Loucy (cell line): ENCODE measurements around the gene ZSCAN2.

Source experiments
- H2AFZ ChIP-seq: fragments of 200-600 bp; sonication (generic); 2 replicates; pipeline ENCODE4 v1.6.0; 2016; ENCODE audit warnings: antibody characterized with exemption, mild to moderate bottlenecking, low read length, moderate library complexity
- H3F3A ChIP-seq: fragments of 200-600 bp; 2 replicates; pipeline ENCODE4 v1.6.0; 2016; ENCODE audit warnings: antibody characterized with exemption, low read depth, mild to moderate bottlenecking
- H3K27me3 ChIP-seq: fragments of 200-600 bp; sonication (generic); 2 replicates; pipeline ENCODE4 v1.6.1; 2014; ENCODE audit warnings: low read length, mild to moderate bottlenecking; ENCODE audit not compliant: insufficient read depth, poor library complexity, severe bottlenecking
- H3K36me3 ChIP-seq: fragments of 200-600 bp; sonication (generic); 2 replicates; pipeline ENCODE4 v1.6.1; 2016; ENCODE audit warnings: low read length; ENCODE audit not compliant: insufficient read depth
- H3K4me1 ChIP-seq: fragments of 200-600 bp; sonication (generic); 2 replicates; pipeline ENCODE4 v1.5.1; 2014; ENCODE audit warnings: low read length, mild to moderate bottlenecking; ENCODE audit not compliant: insufficient read depth, poor library complexity, severe bottlenecking
- H3K4me2 ChIP-seq: fragments of 200-600 bp; sonication (generic); 2 replicates; pipeline ENCODE4 v1.6.0; 2014; ENCODE audit warnings: antibody characterized with exemption, low read length, low read depth, mild to moderate bottlenecking; ENCODE audit not compliant: poor library complexity, severe bottlenecking
- H3K4me3 ChIP-seq: fragments of 200-600 bp; sonication (generic); 2 replicates; pipeline ENCODE4 v1.5.1; 2014; ENCODE audit warnings: low read length, mild to moderate bottlenecking, mixed read lengths; ENCODE audit not compliant: poor library complexity, severe bottlenecking
- H3K79me2 ChIP-seq: fragments of 200-600 bp; sonication (generic); 2 replicates; pipeline ENCODE4 v1.6.1; 2014; ENCODE audit warnings: low read length; ENCODE audit not compliant: insufficient read depth
- H3K9ac ChIP-seq: fragments of 200-600 bp; sonication (generic); 2 replicates; pipeline ENCODE4 v1.6.0; 2014; ENCODE audit warnings: mild to moderate bottlenecking, low read depth, low read length, moderate library complexity; ENCODE audit not compliant: poor library complexity, severe bottlenecking
- H3K9me2 ChIP-seq: fragments of 200-600 bp; sonication (generic); replicated peaks from 2 replicates; pipeline ENCODE4 v1.6.1; 2016; ENCODE audit warnings: low read depth, low read length, mixed read lengths
- H3K9me3 ChIP-seq: fragments of 200-600 bp; sonication (generic); 2 replicates; pipeline ENCODE4 v1.6.1; 2014; ENCODE audit warnings: mild to moderate bottlenecking, antibody characterized with exemption, low read length, low read depth; ENCODE audit not compliant: insufficient read depth
- H4K20me1 ChIP-seq: fragments of 200-600 bp; sonication (generic); 2 replicates; pipeline ENCODE4 v1.6.0; 2014; ENCODE audit warnings: antibody characterized with exemption, low read length, mild to moderate bottlenecking; ENCODE audit not compliant: insufficient read depth, poor library complexity, severe bottlenecking
- EZH2phosphoT487 ChIP-seq: fragments of 200-600 bp; IDR thresholded peaks from 2 replicates; pipeline ENCODE4 v1.6.1; 2018; ENCODE audit warnings: antibody characterized with exemption, mild to moderate bottlenecking, moderate library complexity, borderline replicate concordance
- TF ChIP-seq, protein P1 (sequence below): fragments of 200-600 bp; sonication (generic); conservative IDR thresholded peaks from 2 replicates; pipeline ENCODE4 v1.5.1; 2014; ENCODE audit warnings: mild to moderate bottlenecking, antibody characterized with exemption, low read length

Gene ZSCAN2

DNA sequence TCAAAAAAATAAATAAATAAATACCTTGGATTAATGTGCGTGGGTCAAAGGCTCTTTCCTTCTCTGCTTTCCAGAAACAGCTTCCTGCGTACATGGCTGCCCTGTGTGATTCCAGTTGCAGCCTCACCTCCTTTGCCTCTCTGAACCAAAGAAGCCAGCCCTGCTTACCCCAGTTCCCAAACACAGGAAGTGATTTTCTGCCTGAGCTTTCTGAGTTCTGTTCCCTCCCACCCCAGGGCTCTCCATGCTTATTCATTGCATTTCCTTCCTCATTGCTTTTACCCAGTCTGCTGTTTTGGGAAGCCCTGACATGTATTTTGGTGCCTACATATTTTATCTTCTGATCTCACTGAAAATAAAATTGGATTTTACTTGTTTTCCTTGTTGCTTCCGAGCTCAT, 15.4 kb downstream of the ZSCAN2 start:
- Histone ChIP-seq H2AFZ (no peak overlapping the region), H4K20me1 (peaks cover 9% of the 10 kb centered on the region), H3K9ac (no peak overlapping the region), H3K4me1 (no peaks in the 10 kb centered on the region), H3K9me2 (no peaks in the 10 kb centered on the region), H3K4me2 (no peak overlapping the region), H3F3A (no peaks in the 10 kb centered on the region), H3K9me3 (peaks cover 9% of the 10 kb centered on the region; the same call in 1 of the 2 replicates), H3K27me3 (no peaks in the 10 kb centered on the region), H3K36me3 (peaks cover 23% of the 10 kb centered on the region), H3K79me2 (peaks cover 62% of the 10 kb centered on the region), H3K4me3 (no peak overlapping the region)
- no peak for TF ChIP-seq EZH2phosphoT487

DNA sequence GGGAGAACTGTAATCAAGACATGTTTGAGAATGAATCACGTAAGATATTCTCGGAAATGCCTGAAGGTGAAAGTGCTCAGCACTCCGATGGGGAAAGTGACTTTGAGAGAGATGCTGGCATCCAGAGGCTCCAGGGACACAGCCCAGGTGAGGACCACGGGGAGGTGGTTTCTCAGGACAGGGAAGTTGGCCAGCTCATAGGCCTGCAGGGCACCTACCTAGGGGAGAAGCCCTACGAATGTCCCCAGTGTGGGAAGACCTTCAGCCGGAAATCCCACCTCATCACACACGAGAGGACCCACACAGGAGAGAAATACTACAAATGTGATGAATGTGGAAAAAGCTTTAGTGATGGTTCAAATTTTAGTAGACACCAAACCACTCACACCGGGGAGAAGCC, 19.8 kb downstream of the ZSCAN2 start:
- Histone ChIP-seq H3K9me3 (peaks cover 22% of the 10 kb centered on the region; the same call in 1 of the 2 replicates), H3K4me1 (no peaks in the 10 kb centered on the region), H3K79me2 (peaks cover 21% of the 10 kb centered on the region; the same call in 1 of the 2 replicates), H3F3A (no peaks in the 10 kb centered on the region), H3K36me3 (peaks cover 44% of the 10 kb centered on the region), H3K27me3 (no peaks in the 10 kb centered on the region), H3K4me2 (no peak overlapping the region), H2AFZ (no peak overlapping the region), H4K20me1 (no peaks in the 10 kb centered on the region), H3K9me2 (no peaks in the 10 kb centered on the region), H3K9ac (no peak overlapping the region), H3K4me3 (no peak overlapping the region)
- TF ChIP-seq, protein P1, sequence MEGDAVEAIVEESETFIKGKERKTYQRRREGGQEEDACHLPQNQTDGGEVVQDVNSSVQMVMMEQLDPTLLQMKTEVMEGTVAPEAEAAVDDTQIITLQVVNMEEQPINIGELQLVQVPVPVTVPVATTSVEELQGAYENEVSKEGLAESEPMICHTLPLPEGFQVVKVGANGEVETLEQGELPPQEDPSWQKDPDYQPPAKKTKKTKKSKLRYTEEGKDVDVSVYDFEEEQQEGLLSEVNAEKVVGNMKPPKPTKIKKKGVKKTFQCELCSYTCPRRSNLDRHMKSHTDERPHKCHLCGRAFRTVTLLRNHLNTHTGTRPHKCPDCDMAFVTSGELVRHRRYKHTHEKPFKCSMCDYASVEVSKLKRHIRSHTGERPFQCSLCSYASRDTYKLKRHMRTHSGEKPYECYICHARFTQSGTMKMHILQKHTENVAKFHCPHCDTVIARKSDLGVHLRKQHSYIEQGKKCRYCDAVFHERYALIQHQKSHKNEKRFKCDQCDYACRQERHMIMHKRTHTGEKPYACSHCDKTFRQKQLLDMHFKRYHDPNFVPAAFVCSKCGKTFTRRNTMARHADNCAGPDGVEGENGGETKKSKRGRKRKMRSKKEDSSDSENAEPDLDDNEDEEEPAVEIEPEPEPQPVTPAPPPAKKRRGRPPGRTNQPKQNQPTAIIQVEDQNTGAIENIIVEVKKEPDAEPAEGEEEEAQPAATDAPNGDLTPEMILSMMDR: no peak
- no peak for TF ChIP-seq EZH2phosphoT487

DNA sequence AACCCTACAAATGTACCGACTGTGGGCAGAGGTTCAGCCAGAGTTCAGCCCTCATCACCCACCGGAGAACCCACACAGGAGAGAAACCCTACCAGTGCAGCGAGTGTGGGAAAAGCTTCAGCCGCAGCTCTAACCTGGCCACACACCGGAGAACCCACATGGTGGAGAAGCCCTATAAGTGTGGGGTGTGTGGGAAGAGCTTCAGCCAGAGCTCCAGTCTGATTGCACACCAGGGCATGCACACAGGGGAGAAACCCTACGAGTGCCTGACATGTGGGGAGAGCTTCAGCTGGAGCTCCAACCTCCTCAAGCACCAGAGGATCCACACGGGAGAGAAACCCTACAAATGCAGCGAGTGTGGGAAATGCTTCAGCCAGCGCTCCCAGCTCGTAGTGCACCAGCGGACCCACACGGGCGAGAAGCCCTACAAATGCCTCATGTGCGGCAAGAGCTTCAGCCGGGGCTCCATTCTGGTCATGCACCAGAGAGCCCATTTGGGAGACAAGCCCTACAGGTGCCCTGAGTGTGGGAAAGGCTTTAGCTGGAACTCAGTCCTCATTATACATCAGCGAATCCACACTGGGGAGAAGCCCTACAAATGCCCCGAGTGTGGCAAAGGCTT, 20.7 kb downstream of the ZSCAN2 start:
- Histone ChIP-seq H3K4me2 (no peak overlapping the region), H3K9me2 (no peaks in the 10 kb centered on the region), H3K9ac (no peak overlapping the region), H3K79me2 (peaks cover 15% of the 10 kb centered on the region; the same call in 1 of the 2 replicates), H4K20me1 (no peaks in the 10 kb centered on the region), H3F3A (no peaks in the 10 kb centered on the region), H3K9me3 (peaks cover 22% of the 10 kb centered on the region; the same call in 1 of the 2 replicates), H3K36me3 (peaks cover 44% of the 10 kb centered on the region), H3K4me3 (no peak overlapping the region), H2AFZ (no peak overlapping the region), H3K27me3 (no peaks in the 10 kb centered on the region), H3K4me1 (no peaks in the 10 kb centered on the region)
- no peak for TF ChIP-seq EZH2phosphoT487
- TF ChIP-seq, protein P1: no peak

DNA sequence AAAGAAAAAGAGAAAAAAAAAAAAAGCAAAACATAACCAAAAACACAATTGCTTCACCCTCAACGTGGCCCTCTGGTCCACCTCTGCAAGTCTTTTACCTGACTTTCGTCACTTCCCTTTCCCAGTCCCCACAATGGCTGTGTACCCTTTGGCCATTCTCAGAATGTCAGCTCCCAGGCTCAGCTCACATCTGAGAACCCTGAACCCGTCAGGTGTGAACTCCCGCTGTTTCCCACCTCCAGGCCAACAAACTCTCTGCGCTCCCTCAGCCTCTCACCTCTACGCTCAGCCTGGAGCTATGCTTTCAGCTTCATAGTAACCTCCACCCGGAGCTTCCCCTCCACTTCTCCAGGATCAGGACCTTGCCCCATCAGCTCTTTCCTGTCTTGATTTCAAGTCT, 23.6 kb downstream of the ZSCAN2 start:
- TF ChIP-seq EZH2phosphoT487: no peak
- TF ChIP-seq, protein P1: no peak
- Histone ChIP-seq H3F3A (no peaks in the 10 kb centered on the region), H3K4me3 (no peak overlapping the region), H3K27me3 (no peaks in the 10 kb centered on the region), H3K79me2 (peaks cover 3% of the 10 kb centered on the region; the same call in 1 of the 2 replicates), H3K9me2 (no peaks in the 10 kb centered on the region), H3K36me3 (peaks cover 38% of the 10 kb centered on the region), H3K9ac (no peak overlapping the region), H3K4me1 (no peaks in the 10 kb centered on the region), H2AFZ (no peak overlapping the region), H3K4me2 (no peak overlapping the region), H4K20me1 (no peaks in the 10 kb centered on the region), H3K9me3 (peaks cover 22% of the 10 kb centered on the region; the same call in 1 of the 2 replicates)
